Astrocyte of the cerebellum (primary cell): ENCODE measurements around the gene WWOX.

Experiments used
- DNase-seq: peaks from one replicate; pipeline ENCODE4 v3.0.0-alpha.2; 2011; ENCODE audit warnings: low read depth
- H3K4me3 ChIP-seq: 2 replicates; pipeline ENCODE4 v1.5.1; 2011; ENCODE audit warnings: mild to moderate bottlenecking, low read depth, low read length, moderate library complexity
- CTCF ChIP-seq: IDR thresholded peaks from 2 replicates; pipeline ENCODE4 v1.5.1; 2012; ENCODE audit warnings: low read length, low read depth, moderate library complexity, mild to moderate bottlenecking; ENCODE audit errors: missing control alignments
- in situ Hi-C: cut with HindIII; loops from 2 replicates; pipeline ENCODE4 v1.10.0; 2017; ENCODE audit warnings: low sequenced_read_pairs

The WWOX gene

GRCh38 chr16:79173919-79174318 lies 1074.5 kb downstream of the WWOX start:
- in situ Hi-C loops: no loop called here
- DNase-seq: no peak
- H3K4me3 ChIP-seq: no peak overlapping the region
- no peak for TF ChIP-seq CTCF

GRCh38 chr16:79175286-79176057 lies 1076.0 kb downstream of the WWOX start:
- no peak overlapping the region for H3K4me3 ChIP-seq
- no peak for TF ChIP-seq CTCF
- no peak for DNase-seq
- in situ Hi-C loops: no loop called here

GRCh38 chr16:79177018-79177417 lies 1077.6 kb downstream of the WWOX start:
- in situ Hi-C loops: no loop called here
- DNase-seq: no peak
- TF ChIP-seq CTCF: no peak
- no peak overlapping the region for H3K4me3 ChIP-seq

GRCh38 chr16:79181419-79181818 lies 1082.0 kb downstream of the WWOX start:
- in situ Hi-C loops: no loop called here
- no peak for DNase-seq
- H3K4me3 ChIP-seq: no peak overlapping the region
- TF ChIP-seq CTCF: no peak

GRCh38 chr16:79182616-79183015 lies 1083.2 kb downstream of the WWOX start:
- no peak for DNase-seq
- H3K4me3 ChIP-seq: no peak overlapping the region
- no peak for TF ChIP-seq CTCF
- in situ Hi-C loops: no loop called here

- no peak for DNase-seq
- no peak overlapping the region for H3K4me3 ChIP-seq
- TF ChIP-seq CTCF: no peak
- in situ Hi-C loops: no loop called here
These were observed 1084.1 kb downstream of the WWOX start for GRCh38 chr16:79183571-79183970.
